ENCODE results near the gene POLH. TPM values are rescaled to one million over a fixed set of nuclear protein-coding genes. Genes with fewer than 3 reads are reported as not detected.

Gene POLH
- total and polyA plus RNA-seq, 9 of the 15 experiments (the other 6 are each of a cell fraction or from before 2014, with no cell fraction given) = 5.8 to 31.6 (median 20.6) TPM

DNA sequence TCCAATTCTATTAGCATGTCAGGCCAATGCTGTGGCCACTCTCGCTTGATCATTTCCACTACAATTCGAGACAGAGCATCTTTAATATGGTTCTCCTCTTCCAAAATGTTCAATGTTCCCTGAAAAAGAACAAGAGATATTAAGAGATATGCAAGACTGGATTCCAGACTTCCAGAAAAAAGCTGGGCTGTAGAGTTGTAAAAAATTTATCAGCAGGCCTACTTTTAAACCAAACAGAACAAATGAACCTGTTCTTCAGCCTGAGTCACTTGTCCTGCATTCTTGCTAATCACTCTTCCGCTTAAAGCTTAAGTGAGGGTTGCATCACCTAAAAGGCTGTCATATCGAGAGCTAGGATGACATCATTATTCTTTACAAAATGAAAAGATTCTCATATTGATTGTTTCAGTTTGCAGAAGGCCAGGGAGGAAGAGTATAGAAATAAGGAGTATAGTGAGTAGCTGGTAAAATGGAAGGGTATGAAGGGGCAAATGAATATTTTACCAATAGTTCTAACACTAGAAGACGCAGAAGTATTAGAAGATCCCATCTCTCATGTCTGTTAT, 5.0 kb upstream of the POLH start (continued):
- TF ChIP-seq, protein P1, sequence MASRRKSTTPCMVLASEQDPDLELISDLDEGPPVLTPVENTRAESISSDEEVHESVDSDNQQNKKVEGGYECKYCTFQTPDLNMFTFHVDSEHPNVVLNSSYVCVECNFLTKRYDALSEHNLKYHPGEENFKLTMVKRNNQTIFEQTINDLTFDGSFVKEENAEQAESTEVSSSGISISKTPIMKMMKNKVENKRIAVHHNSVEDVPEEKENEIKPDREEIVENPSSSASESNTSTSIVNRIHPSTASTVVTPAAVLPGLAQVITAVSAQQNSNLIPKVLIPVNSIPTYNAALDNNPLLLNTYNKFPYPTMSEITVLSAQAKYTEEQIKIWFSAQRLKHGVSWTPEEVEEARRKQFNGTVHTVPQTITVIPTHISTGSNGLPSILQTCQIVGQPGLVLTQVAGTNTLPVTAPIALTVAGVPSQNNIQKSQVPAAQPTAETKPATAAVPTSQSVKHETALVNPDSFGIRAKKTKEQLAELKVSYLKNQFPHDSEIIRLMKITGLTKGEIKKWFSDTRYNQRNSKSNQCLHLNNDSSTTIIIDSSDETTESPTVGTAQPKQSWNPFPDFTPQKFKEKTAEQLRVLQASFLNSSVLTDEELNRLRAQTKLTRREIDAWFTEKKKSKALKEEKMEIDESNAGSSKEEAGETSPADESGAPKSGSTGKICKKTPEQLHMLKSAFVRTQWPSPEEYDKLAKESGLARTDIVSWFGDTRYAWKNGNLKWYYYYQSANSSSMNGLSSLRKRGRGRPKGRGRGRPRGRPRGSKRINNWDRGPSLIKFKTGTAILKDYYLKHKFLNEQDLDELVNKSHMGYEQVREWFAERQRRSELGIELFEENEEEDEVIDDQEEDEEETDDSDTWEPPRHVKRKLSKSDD (conservative IDR thresholded peaks at IDR 0.05; ENCODE audit: low read length) = no peak
- TF ChIP-seq, protein P2, sequence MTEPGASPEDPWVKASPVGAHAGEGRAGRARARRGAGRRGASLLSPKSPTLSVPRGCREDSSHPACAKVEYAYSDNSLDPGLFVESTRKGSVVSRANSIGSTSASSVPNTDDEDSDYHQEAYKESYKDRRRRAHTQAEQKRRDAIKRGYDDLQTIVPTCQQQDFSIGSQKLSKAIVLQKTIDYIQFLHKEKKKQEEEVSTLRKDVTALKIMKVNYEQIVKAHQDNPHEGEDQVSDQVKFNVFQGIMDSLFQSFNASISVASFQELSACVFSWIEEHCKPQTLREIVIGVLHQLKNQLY (CRISPR knock-in tag; conservative IDR thresholded peaks at IDR 0.05) = no peak
- TF ChIP-seq SIN3A (IDR thresholded peaks at IDR 0.05; ENCODE audit: borderline replicate concordance in 2 of 2, control insufficient read depth in 1 of 2, low read depth in 2 of 2, low read length in 2 of 2) (no peak), FOXK1 (CRISPR knock-in tag; IDR thresholded peaks at IDR 0.05; ENCODE audit: borderline replicate concordance) (no peak), RFX5 (IDR thresholded peaks at IDR 0.05; ENCODE audit: low read depth, low read length) (no peak), ZNF707 (CRISPR knock-in tag; conservative IDR thresholded peaks at IDR 0.05) (no peak), RFX7 (CRISPR knock-in tag; IDR thresholded peaks at IDR 0.05) (no peak), PHF20 (IDR thresholded peaks at IDR 0.05; ENCODE audit: partially characterized antibody) (no peak), MCM2 (IDR thresholded peaks at IDR 0.05; ENCODE audit: low read depth) (no peak), RBM15 (IDR thresholded peaks at IDR 0.05; ENCODE audit: insufficient read depth, low read length) (no peak), HDGF (IDR thresholded peaks at IDR 0.05) (no peak), NR2C2 (CRISPR knock-in tag; IDR thresholded peaks at IDR 0.05) (no peak), NR2C2 (tag; IDR thresholded peaks at IDR 0.05) (peak; percentile 76), ZNF212 (CRISPR knock-in tag; IDR thresholded peaks at IDR 0.05) (0 out of 2 replicates have a peak, but pooled peaks have one; percentile 54), CBX2 (IDR thresholded peaks at IDR 0.05; ENCODE audit: insufficient read depth, low read length, poor library complexity, severe bottlenecking) (no peak), MYBL2 (IDR thresholded peaks at IDR 0.05; ENCODE audit: low read depth) (no peak), MYBL2 (CRISPR knock-in tag; IDR thresholded peaks at IDR 0.05; ENCODE audit: borderline replicate concordance) (no peak)
- TF ChIP-seq, protein P3, sequence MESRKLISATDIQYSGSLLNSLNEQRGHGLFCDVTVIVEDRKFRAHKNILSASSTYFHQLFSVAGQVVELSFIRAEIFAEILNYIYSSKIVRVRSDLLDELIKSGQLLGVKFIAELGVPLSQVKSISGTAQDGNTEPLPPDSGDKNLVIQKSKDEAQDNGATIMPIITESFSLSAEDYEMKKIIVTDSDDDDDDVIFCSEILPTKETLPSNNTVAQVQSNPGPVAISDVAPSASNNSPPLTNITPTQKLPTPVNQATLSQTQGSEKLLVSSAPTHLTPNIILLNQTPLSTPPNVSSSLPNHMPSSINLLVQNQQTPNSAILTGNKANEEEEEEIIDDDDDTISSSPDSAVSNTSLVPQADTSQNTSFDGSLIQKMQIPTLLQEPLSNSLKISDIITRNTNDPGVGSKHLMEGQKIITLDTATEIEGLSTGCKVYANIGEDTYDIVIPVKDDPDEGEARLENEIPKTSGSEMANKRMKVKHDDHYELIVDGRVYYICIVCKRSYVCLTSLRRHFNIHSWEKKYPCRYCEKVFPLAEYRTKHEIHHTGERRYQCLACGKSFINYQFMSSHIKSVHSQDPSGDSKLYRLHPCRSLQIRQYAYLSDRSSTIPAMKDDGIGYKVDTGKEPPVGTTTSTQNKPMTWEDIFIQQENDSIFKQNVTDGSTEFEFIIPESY (CRISPR knock-in tag; IDR thresholded peaks at IDR 0.05) = peak; percentile 47; the same call in 1 of the 2 replicates
- TF ChIP-seq, protein P4, sequence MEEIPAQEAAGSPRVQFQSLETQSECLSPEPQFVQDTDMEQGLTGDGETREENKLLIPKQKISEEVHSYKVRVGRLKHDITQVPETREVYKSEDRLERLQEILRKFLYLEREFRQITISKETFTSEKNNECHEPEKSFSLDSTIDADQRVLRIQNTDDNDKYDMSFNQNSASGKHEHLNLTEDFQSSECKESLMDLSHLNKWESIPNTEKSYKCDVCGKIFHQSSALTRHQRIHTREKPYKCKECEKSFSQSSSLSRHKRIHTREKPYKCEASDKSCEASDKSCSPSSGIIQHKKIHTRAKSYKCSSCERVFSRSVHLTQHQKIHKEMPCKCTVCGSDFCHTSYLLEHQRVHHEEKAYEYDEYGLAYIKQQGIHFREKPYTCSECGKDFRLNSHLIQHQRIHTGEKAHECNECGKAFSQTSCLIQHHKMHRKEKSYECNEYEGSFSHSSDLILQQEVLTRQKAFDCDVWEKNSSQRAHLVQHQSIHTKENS (CRISPR knock-in tag; IDR thresholded peaks at IDR 0.05) = no peak
- TF ChIP-seq, protein P5, sequence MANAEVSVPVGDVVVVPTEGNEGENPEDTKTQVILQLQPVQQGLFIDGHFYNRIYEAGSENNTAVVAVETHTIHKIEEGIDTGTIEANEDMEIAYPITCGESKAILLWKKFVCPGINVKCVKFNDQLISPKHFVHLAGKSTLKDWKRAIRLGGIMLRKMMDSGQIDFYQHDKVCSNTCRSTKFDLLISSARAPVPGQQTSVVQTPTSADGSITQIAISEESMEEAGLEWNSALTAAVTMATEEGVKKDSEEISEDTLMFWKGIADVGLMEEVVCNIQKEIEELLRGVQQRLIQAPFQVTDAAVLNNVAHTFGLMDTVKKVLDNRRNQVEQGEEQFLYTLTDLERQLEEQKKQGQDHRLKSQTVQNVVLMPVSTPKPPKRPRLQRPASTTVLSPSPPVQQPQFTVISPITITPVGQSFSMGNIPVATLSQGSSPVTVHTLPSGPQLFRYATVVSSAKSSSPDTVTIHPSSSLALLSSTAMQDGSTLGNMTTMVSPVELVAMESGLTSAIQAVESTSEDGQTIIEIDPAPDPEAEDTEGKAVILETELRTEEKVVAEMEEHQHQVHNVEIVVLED (CRISPR knock-in tag; IDR thresholded peaks at IDR 0.05) = 0 out of 2 replicates have a peak, but pooled peaks have one; percentile 39
